ENCODE measurements around the gene ZP1.

The ZP1 gene

GRCh38 chr11:60874421-60875365, 7.4 kb downstream of the ZP1 start:
- no peak for DNase-seq (ENCODE audit: low read depth in 1 of 2, low spot score in 1 of 2)

- no peak for DNase-seq (ENCODE audit: low read depth in 1 of 2, low spot score in 1 of 2)
Measured at GRCh38 chr11:60875366-60876167, 8.2 kb downstream of the ZP1 start.

GRCh38 chr11:60876168-60876485, 8.8 kb downstream of the ZP1 start:
- no peak for DNase-seq (ENCODE audit: low read depth in 1 of 2, low spot score in 1 of 2)

GRCh38 chr11:60878245-60879101, 11.1 kb downstream of the ZP1 start:
- no peak for DNase-seq (ENCODE audit: low read depth in 1 of 2, low spot score in 1 of 2)

- no peak for DNase-seq (ENCODE audit: low read depth in 1 of 2, low spot score in 1 of 2)
Measured at GRCh38 chr11:60879104-60879503, 11.8 kb downstream of the ZP1 start.

GRCh38 chr11:60879971-60880588, 12.7 kb downstream of the ZP1 start:
- DNase-seq (ENCODE audit: low read depth in 1 of 2, low spot score in 1 of 2) = no peak

- DNase-seq (ENCODE audit: low read depth in 1 of 2, low spot score in 1 of 2) = no peak
Measured at GRCh38 chr11:60880643-60881282, 13.4 kb downstream of the ZP1 start.

GRCh38 chr11:60887556-60887955, 20.2 kb downstream of the ZP1 start:
- DNase-seq (ENCODE audit: low read depth in 1 of 2, low spot score in 1 of 2) = no peak

GRCh38 chr11:60889869-60890311, 22.5 kb downstream of the ZP1 start:
- no peak for DNase-seq (ENCODE audit: low read depth in 1 of 2, low spot score in 1 of 2)

- no peak for DNase-seq (ENCODE audit: low read depth in 1 of 2, low spot score in 1 of 2)
Measured at GRCh38 chr11:60890696-60891095, 23.4 kb downstream of the ZP1 start.

- DNase-seq (ENCODE audit: low read depth in 1 of 2, low spot score in 1 of 2) = no peak
Measured at GRCh38 chr11:60891103-60891741, 23.9 kb downstream of the ZP1 start.

GRCh38 chr11:60895687-60896086, 28.3 kb downstream of the ZP1 start:
- DNase-seq (ENCODE audit: low read depth in 1 of 2, low spot score in 1 of 2) = no peak

GRCh38 chr11:60897496-60897895, 30.2 kb downstream of the ZP1 start:
- DNase-seq (ENCODE audit: low read depth in 1 of 2, low spot score in 1 of 2) = no peak

GRCh38 chr11:60899046-60899936, 31.9 kb downstream of the ZP1 start:
- no peak for DNase-seq (ENCODE audit: low read depth in 1 of 2, low spot score in 1 of 2)

- DNase-seq (ENCODE audit: low read depth in 1 of 2, low spot score in 1 of 2) = no peak
Measured at GRCh38 chr11:60899977-60900376, 32.6 kb downstream of the ZP1 start.

GRCh38 chr11:60900673-60901404, 33.5 kb downstream of the ZP1 start:
- DNase-seq (ENCODE audit: low read depth in 1 of 2, low spot score in 1 of 2) = no peak

- DNase-seq (ENCODE audit: low read depth in 1 of 2, low spot score in 1 of 2) = no peak
Measured at GRCh38 chr11:60902625-60903024, 35.3 kb downstream of the ZP1 start.

GRCh38 chr11:60905047-60905446, 37.7 kb downstream of the ZP1 start:
- no peak for DNase-seq (ENCODE audit: low read depth in 1 of 2, low spot score in 1 of 2)

Data from activated T-helper 1 cell treated with anti-CD3 and anti-CD28 coated beads, Interleukin-2, amount 50 U/mL, for 16 hours (primary cell).